Panc1 (cell line): ENCODE results near the gene CTDSP1. TPM values are rescaled to one million over a fixed set of nuclear protein-coding genes. Genes with fewer than 3 reads are reported as not detected.

Experiments
- ATAC-seq: fragments of 200-7000 bp; cut with Tn5 transposase; 2 replicates; pipeline ENCODE4 v1.9.1; 2020; ENCODE audit warnings: mild to moderate bottlenecking, moderate library complexity
- BruUV-seq: library from RNA; stranded (reverse); fragments of 400-500 nt; replicated peaks from 2 replicates; lab custom pipeline; 2021; lab: Mats Ljungman, UMichigan
- CTCF ChIA-PET: fragments of 300-600 bp; sonication (Branson Sonifier 250); formaldehyde crosslinking; loops from one replicate; lab custom pipeline; 2022; ENCODE audit warnings: antibody characterized with exemption; lab: Charles Lee
- POLR2A ChIA-PET: fragments of 300-600 bp; sonication (Branson Sonifier 250); formaldehyde crosslinking; loops from one replicate; lab custom pipeline; 2022; ENCODE audit warnings: antibody characterized with exemption; lab: Charles Lee
- DNase-seq: peaks from one replicate; pipeline ENCODE4 v3.0.0-alpha.2; 2010; ENCODE audit warnings: low read depth, low spot score
- H3K27ac ChIP-seq: 2 replicates; pipeline ENCODE4 v1.5.1; 2011; ENCODE audit warnings: mild to moderate bottlenecking, low read length, inconsistent platforms
- H3K27me3 ChIP-seq: fragments of 200-500 bp; sonication (Bioruptor generic); 2 replicates; pipeline ENCODE4 v1.6.0; 2014; ENCODE audit warnings: low read length, inconsistent platforms; ENCODE audit not compliant: control insufficient read depth, insufficient read depth
- H3K36me3 ChIP-seq: fragments of 200-500 bp; sonication (Bioruptor generic); 2 replicates; pipeline ENCODE4 v1.5.1; 2014; ENCODE audit warnings: inconsistent platforms, mild to moderate bottlenecking, low read length, moderate library complexity; ENCODE audit not compliant: control insufficient read depth, insufficient read depth
- H3K4me1 ChIP-seq: 2 replicates; pipeline ENCODE4 v1.5.1; 2011; ENCODE audit warnings: inconsistent platforms, mild to moderate bottlenecking, low read length, moderate library complexity; ENCODE audit not compliant: control insufficient read depth, insufficient read depth
- H3K4me3 ChIP-seq, 2 experiments: 2 replicates each; pipeline ENCODE4 v1.5.1; 2011 to 2012; ENCODE audit warnings: low read depth in 2 of 2, low read length in 2 of 2, mild to moderate bottlenecking in 2 of 2, inconsistent platforms in 1 of 2, moderate library complexity in 1 of 2
- H3K9me3 ChIP-seq: fragments of 200-500 bp; sonication (Bioruptor generic); 2 replicates; pipeline ENCODE4 v1.5.1; 2014; ENCODE audit warnings: low read depth, mild to moderate bottlenecking, inconsistent platforms, low read length, moderate library complexity; ENCODE audit not compliant: control insufficient read depth, insufficient read depth
- CTCF ChIP-seq: fragments of 450-650 bp; IDR thresholded peaks from 2 replicates; pipeline ENCODE4 v1.5.1; 2017; ENCODE audit warnings: mild to moderate bottlenecking
- POLR2AphosphoS5 ChIP-seq: IDR thresholded peaks from 2 replicates; pipeline ENCODE4 v1.6.1; 2012; ENCODE audit warnings: mild to moderate bottlenecking, low read depth, low read length, moderate library complexity
- SIN3A ChIP-seq: IDR thresholded peaks from 2 replicates; pipeline ENCODE4 v1.6.1; 2012; ENCODE audit warnings: low read depth, mild to moderate bottlenecking, low read length, moderate library complexity, borderline replicate concordance; ENCODE audit not compliant: insufficient read depth
- TCF7L2 ChIP-seq: IDR thresholded peaks from 2 replicates; pipeline ENCODE4 v1.6.1; 2011; ENCODE audit warnings: mild to moderate bottlenecking, low read depth, low read length, inconsistent platforms
- in situ Hi-C: cut with HindIII; loops from 2 replicates; pipeline ENCODE4 v1.10.0; 2016; ENCODE audit warnings: low sequenced_read_pairs, low pct_unique_long_range_greater_than_20kb
- intact Hi-C: fragments of 100-400 bp; cut with micrococcal nuclease; formaldehyde crosslinking; loops from one replicate; pipeline ENCODE4 v1.10.0; 2022; ENCODE audit not compliant: unreplicated experiment
- total RNA-seq: library from RNA; stranded (reverse); gene quantifications from one replicate; pipeline ENCODE4 v1.2.1, GENCODE V29; 2021; ENCODE audit not compliant: unreplicated experiment
- TF ChIP-seq, protein P1 (sequence below), 2 experiments: IDR thresholded peaks; 2 replicates each; pipeline ENCODE4 v1.6.1; 2011 to 2012; ENCODE audit warnings: low read depth in 2 of 2, control low read depth in 1 of 2, low read length in 1 of 2, mild to moderate bottlenecking in 1 of 2, moderate library complexity in 1 of 2; ENCODE audit not compliant: insufficient read depth in 1 of 2

CTDSP1 gene
- total RNA-seq, 1 experiment from 2014 or later: 128 TPM

DNA sequence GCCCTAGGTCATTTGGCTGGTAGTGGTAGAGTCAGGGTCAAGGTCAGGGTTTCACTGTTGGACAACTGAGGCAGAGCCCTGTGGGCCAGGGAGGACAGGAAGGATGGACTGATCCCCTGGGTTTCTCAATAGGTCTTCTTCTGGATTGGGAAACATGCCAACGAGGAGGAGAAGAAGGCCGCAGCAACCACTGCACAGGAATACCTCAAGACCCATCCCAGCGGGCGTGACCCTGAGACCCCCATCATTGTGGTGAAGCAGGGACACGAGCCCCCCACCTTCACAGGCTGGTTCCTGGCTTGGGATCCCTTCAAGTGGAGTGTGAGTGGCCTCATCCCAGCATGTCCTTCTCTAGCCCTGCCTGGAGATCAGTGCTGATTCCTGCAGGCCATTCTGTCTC lies 37.3 kb downstream of the CTDSP1 start:
- Histone ChIP-seq H3K27ac (no peak overlapping the region), H3K27me3 (no peaks in the 10 kb centered on the region), H3K9me3 (no peaks in the 10 kb centered on the region), H3K36me3 (no peaks in the 10 kb centered on the region), H3K4me3 (no peak overlapping the region), H3K4me1 (no peaks in the 10 kb centered on the region)
- TF ChIP-seq, protein P1, sequence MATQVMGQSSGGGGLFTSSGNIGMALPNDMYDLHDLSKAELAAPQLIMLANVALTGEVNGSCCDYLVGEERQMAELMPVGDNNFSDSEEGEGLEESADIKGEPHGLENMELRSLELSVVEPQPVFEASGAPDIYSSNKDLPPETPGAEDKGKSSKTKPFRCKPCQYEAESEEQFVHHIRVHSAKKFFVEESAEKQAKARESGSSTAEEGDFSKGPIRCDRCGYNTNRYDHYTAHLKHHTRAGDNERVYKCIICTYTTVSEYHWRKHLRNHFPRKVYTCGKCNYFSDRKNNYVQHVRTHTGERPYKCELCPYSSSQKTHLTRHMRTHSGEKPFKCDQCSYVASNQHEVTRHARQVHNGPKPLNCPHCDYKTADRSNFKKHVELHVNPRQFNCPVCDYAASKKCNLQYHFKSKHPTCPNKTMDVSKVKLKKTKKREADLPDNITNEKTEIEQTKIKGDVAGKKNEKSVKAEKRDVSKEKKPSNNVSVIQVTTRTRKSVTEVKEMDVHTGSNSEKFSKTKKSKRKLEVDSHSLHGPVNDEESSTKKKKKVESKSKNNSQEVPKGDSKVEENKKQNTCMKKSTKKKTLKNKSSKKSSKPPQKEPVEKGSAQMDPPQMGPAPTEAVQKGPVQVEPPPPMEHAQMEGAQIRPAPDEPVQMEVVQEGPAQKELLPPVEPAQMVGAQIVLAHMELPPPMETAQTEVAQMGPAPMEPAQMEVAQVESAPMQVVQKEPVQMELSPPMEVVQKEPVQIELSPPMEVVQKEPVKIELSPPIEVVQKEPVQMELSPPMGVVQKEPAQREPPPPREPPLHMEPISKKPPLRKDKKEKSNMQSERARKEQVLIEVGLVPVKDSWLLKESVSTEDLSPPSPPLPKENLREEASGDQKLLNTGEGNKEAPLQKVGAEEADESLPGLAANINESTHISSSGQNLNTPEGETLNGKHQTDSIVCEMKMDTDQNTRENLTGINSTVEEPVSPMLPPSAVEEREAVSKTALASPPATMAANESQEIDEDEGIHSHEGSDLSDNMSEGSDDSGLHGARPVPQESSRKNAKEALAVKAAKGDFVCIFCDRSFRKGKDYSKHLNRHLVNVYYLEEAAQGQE (IDR thresholded peaks at IDR 0.05; ENCODE audit: insufficient read depth in 1 of 2, low read depth in 2 of 2, low read length in 1 of 2): no peak
- TF ChIP-seq POLR2AphosphoS5 (no peak), TCF7L2 (no peak), SIN3A (no peak), CTCF (no peak)
- ChIA-PET POLR2A (no interaction called here), CTCF (no interaction called here)
- no peak for ATAC-seq
- no peak for DNase-seq
- no TSS peak for BruUV-seq
- intact Hi-C loops (no loop called here), in situ Hi-C loops (no loop called here)

DNA sequence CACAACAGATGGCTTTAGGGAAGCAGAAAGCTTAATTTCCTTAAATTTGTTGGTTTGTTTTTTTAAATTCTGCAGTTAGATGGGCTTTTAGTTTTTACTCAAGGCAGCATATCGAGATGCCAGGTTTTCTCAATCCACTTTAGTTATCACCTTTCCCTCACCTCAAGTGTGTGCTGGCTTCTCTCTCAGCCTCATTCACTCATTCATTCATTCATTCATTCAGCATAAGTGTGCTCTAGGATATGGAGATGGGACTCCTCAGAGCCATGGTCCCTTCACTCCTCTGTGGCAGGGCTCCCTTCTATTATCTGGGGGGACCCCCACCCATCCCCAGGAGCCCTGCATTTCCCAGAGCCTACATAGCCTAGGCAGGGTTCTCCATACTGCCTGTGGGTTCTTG lies 38.3 kb downstream of the CTDSP1 start:
- intact Hi-C loops: no loop called here

More for the DNA sequence above, 38.3 kb downstream of the CTDSP1 start:
- Histone ChIP-seq H3K9me3 (no peaks in the 10 kb centered on the region), H3K4me3 (no peak overlapping the region), H3K36me3 (no peaks in the 10 kb centered on the region), H3K4me1 (no peaks in the 10 kb centered on the region), H3K27ac (no peak overlapping the region), H3K27me3 (no peaks in the 10 kb centered on the region)
- BruUV-seq: no TSS peak
- CTCF ChIA-PET: no interaction called here
- TF ChIP-seq CTCF (no peak), POLR2AphosphoS5 (no peak), TCF7L2 (no peak), SIN3A (no peak)
- TF ChIP-seq, protein P1 (IDR thresholded peaks at IDR 0.05; ENCODE audit: insufficient read depth in 1 of 2, low read depth in 2 of 2, low read length in 1 of 2): no peak
- POLR2A ChIA-PET: no interaction called here
- in situ Hi-C loops: no loop called here
- ATAC-seq: no peak
- no peak for DNase-seq
